ENCODE measurements around the gene INPP4B.

The INPP4B gene

DNA sequence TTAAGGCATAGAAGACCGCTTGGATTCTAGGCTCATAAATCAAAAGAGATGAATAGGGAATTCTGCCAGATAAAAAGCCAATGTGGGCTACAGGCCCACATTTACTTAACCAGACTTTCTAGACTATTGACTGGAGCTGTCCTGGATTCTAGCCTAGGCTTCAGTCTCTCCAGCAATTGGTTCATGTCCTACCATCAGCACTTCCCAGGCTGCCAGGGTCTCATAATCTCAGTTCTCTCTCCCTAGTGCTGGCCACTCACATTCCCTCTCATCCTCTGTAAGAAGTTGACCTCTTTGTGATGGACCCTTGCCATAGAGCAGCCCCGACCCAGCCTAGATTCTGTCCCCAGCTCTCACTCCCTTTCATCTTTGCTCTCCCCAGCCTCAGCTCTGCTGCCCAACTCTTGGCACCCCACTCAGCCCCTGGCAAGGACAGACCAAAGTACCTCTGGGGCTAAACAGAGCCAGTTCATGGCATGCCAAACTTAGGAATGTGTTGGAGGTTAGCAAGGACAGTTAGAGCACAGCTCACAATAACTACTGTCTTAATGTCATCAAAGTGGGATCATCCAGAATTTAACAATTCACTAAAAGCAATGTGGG is 396.2 kb downstream of the INPP4B start:
- no peaks in the 10 kb centered on the region for H3F3A ChIP-seq (ENCODE audit: insufficient read depth, low read length)
- H3K9ac ChIP-seq (ENCODE audit: low read length): no peak overlapping the region
- H3K9me2 ChIP-seq (ENCODE audit: low read depth, low read length): no peaks in the 10 kb centered on the region
- H3K36me3 ChIP-seq (ENCODE audit: insufficient read depth, low read length): no peaks in the 10 kb centered on the region
- no peaks in the 10 kb centered on the region for H3K27me3 ChIP-seq (ENCODE audit: insufficient read depth, low read length)
- H4K20me1 ChIP-seq (ENCODE audit: insufficient read depth, low read length): no peaks in the 10 kb centered on the region
- H3K4me1 ChIP-seq (ENCODE audit: insufficient read depth, low read length, severe bottlenecking): no peaks in the 10 kb centered on the region
- H3K79me2 ChIP-seq (ENCODE audit: insufficient read depth, low read length): no peaks in the 10 kb centered on the region
- H3K4me2 ChIP-seq (ENCODE audit: low read length): no peak overlapping the region
- H2AFZ ChIP-seq (ENCODE audit: low read length): no peak overlapping the region
- no peak overlapping the region for H3K27ac ChIP-seq (ENCODE audit: low read depth, low read length, poor library complexity, severe bottlenecking)
- H3K4me3 ChIP-seq (ENCODE audit: low read depth, low read length, poor library complexity, severe bottlenecking): no peak overlapping the region
- no peaks in the 10 kb centered on the region for H3K9me3 ChIP-seq (ENCODE audit: low read length)
- no peak for TF ChIP-seq EZH2 (IDR thresholded peaks at IDR 0.05; ENCODE audit: borderline replicate concordance, low read length)
- TF ChIP-seq, protein P1, sequence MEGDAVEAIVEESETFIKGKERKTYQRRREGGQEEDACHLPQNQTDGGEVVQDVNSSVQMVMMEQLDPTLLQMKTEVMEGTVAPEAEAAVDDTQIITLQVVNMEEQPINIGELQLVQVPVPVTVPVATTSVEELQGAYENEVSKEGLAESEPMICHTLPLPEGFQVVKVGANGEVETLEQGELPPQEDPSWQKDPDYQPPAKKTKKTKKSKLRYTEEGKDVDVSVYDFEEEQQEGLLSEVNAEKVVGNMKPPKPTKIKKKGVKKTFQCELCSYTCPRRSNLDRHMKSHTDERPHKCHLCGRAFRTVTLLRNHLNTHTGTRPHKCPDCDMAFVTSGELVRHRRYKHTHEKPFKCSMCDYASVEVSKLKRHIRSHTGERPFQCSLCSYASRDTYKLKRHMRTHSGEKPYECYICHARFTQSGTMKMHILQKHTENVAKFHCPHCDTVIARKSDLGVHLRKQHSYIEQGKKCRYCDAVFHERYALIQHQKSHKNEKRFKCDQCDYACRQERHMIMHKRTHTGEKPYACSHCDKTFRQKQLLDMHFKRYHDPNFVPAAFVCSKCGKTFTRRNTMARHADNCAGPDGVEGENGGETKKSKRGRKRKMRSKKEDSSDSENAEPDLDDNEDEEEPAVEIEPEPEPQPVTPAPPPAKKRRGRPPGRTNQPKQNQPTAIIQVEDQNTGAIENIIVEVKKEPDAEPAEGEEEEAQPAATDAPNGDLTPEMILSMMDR (IDR thresholded peaks at IDR 0.05; ENCODE audit: low read length): no peak

DNA sequence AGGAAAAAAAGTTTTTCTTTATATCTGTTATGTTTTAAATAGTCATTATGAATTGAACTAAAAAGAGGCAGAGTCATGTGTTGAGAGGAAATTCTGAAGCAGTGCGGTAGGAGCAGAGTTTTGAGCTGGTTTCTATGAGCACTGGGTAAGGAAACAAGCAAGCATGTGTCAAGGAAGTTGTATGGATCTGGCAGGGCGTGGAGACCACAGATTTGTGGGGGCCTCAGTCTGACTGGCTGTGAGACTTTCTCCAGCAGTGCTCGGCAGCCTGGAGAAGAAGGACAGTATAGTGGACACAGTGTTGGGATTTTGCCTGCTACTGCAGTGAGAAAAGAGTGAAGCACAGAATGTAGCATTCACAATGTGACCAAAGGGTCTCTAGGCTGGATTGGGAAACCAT is 399.1 kb downstream of the INPP4B start:
- Histone ChIP-seq H3K27me3 (ENCODE audit: insufficient read depth, low read length) (no peaks in the 10 kb centered on the region), H3K79me2 (ENCODE audit: insufficient read depth, low read length) (no peaks in the 10 kb centered on the region), H3K9ac (ENCODE audit: low read length) (no peak overlapping the region), H3K36me3 (ENCODE audit: insufficient read depth, low read length) (no peaks in the 10 kb centered on the region), H3K27ac (ENCODE audit: low read depth, low read length, poor library complexity, severe bottlenecking) (no peak overlapping the region), H3K9me3 (ENCODE audit: low read length) (no peaks in the 10 kb centered on the region), H3K4me3 (ENCODE audit: low read depth, low read length, poor library complexity, severe bottlenecking) (no peak overlapping the region), H3F3A (ENCODE audit: insufficient read depth, low read length) (no peaks in the 10 kb centered on the region), H3K9me2 (ENCODE audit: low read depth, low read length) (no peaks in the 10 kb centered on the region), H3K4me1 (ENCODE audit: insufficient read depth, low read length, severe bottlenecking) (no peaks in the 10 kb centered on the region), H2AFZ (ENCODE audit: low read length) (no peak overlapping the region), H3K4me2 (ENCODE audit: low read length) (no peak overlapping the region), H4K20me1 (ENCODE audit: insufficient read depth, low read length) (no peaks in the 10 kb centered on the region)
- TF ChIP-seq, protein P1 (IDR thresholded peaks at IDR 0.05; ENCODE audit: low read length): no peak
- no peak for TF ChIP-seq EZH2 (IDR thresholded peaks at IDR 0.05; ENCODE audit: borderline replicate concordance, low read length)

- Histone ChIP-seq H2AFZ (ENCODE audit: low read length) (no peak overlapping the region), H3K4me3 (ENCODE audit: low read depth, low read length, poor library complexity, severe bottlenecking) (no peak overlapping the region), H3F3A (ENCODE audit: insufficient read depth, low read length) (no peaks in the 10 kb centered on the region), H3K9me2 (ENCODE audit: low read depth, low read length) (no peaks in the 10 kb centered on the region), H3K4me1 (ENCODE audit: insufficient read depth, low read length, severe bottlenecking) (no peaks in the 10 kb centered on the region), H3K9ac (ENCODE audit: low read length) (no peak overlapping the region), H3K4me2 (ENCODE audit: low read length) (no peak overlapping the region), H3K9me3 (ENCODE audit: low read length) (no peaks in the 10 kb centered on the region), H3K27ac (ENCODE audit: low read depth, low read length, poor library complexity, severe bottlenecking) (no peak overlapping the region), H3K36me3 (ENCODE audit: insufficient read depth, low read length) (no peaks in the 10 kb centered on the region), H3K27me3 (ENCODE audit: insufficient read depth, low read length) (no peaks in the 10 kb centered on the region), H3K79me2 (ENCODE audit: insufficient read depth, low read length) (no peaks in the 10 kb centered on the region), H4K20me1 (ENCODE audit: insufficient read depth, low read length) (no peaks in the 10 kb centered on the region)
- TF ChIP-seq, protein P1 (IDR thresholded peaks at IDR 0.05; ENCODE audit: low read length): no peak
- TF ChIP-seq EZH2 (IDR thresholded peaks at IDR 0.05; ENCODE audit: borderline replicate concordance, low read length): no peak
Observed at GRCh38 chr4:142443469-142443868, 402.6 kb downstream of the INPP4B start.
